ENCODE results near the gene GLYATL3.

The GLYATL3 gene

DNA sequence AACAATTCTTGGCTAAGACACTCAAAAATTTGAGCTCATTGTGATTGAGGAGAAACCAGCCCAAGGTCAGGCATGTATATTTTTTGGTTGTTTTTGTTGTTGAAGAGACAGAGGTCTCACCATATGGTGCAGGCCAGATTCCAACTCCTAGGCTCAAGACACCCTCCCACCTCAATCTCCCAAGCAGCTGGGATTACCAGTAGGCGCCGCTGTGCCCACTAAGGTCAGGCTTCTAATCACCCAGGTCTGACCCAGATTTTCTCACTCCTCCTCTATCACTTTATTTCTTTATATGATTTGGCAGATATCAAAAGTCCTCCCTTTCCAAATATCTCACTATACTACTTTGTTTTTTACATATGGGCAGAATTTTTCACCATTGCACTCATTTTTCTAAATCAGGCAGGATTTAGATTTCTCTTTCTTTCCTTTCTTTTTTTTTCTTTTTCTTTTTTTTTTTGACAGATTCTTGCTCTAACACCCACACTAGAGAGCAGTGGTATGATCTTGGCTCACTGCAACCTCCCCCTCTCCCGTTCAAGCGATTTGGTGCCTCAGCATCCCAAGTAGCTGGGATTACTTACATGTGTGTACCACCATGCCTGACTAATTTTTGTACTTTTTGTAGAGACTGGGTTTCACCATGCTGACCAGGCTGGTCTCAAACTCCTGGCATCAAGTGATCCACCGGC lies 49.0 kb downstream of the GLYATL3 start:
- DNase-seq (ENCODE audit: low read depth, low spot score), result no peak

DNA sequence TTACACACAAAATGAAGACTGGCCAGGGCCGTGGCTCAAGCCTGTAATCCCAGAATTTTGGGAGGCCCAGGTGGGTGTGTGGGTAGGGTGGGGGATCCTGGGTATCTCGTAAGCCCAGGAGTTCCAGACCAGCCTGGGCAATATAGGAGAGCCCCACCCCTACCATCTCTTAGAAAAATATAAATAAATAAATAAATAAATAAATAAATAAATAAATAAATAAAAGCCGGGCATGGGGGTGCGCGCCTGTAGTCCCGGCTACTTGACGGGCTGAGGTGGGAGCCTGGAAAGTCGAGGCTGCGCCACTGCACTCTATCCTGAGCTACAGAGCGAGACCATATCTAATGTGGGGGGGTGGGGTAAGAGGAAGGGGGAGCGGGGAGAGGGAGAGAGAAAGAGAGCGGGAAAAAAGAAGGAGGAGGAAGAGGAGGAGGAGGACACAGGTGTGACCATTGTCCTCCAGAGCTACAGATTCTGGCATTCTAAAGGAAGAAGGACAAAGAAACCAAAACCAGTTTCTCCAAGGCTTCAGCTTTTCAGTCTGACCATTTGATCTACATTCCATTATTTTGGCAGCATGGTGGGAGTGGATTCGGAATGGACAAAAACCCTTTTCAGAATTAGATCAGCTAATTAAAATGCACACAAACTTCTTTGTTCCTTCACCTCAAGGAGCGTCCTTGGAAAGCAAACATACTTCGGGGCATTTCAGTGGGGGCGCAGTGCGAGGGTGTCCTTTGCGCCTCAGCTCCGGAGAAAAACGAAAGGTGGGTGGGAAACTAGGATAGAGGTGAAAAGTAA lies 50.2 kb downstream of the GLYATL3 start:
- no peak for DNase-seq (ENCODE audit: low read depth, low spot score)

DNA sequence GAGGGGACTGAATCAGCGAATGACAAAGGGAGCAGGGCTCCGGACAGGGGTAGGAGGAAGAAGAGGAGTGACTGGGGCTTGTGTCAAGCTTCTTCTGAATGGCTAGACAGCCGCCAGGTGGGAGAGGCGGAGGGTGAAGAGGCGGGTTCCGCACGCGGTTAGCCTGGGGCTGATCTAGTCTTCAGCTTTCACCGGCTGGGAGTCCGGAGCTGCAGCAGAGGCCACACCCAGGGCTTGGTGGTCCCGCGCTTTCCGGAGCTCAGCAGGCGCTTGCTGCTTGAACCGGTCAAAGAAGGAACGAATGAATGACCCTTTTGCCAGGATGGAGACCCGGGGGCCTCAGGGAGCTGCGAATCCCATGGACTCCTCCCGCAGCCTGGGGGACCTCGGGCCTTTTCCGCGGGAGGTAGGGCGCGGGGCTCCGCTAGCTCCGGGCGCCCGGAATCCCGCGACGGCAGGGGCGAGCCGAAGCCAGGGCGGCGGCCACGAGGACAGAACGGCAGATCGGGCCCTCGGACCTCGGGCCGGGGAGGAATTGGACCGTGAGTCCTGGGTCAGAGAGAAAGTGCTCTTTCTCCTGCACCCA lies 50.9 kb downstream of the GLYATL3 start, which contains the start of gene C6orf141:
Gene C6orf141 (plus strand): TSS at position 177 of the 586 bp plus-strand sequence. CDS start 125 bp downstream, at position 302.
- DNase-seq (ENCODE audit: low read depth, low spot score), result peak; percentile 64

DNA sequence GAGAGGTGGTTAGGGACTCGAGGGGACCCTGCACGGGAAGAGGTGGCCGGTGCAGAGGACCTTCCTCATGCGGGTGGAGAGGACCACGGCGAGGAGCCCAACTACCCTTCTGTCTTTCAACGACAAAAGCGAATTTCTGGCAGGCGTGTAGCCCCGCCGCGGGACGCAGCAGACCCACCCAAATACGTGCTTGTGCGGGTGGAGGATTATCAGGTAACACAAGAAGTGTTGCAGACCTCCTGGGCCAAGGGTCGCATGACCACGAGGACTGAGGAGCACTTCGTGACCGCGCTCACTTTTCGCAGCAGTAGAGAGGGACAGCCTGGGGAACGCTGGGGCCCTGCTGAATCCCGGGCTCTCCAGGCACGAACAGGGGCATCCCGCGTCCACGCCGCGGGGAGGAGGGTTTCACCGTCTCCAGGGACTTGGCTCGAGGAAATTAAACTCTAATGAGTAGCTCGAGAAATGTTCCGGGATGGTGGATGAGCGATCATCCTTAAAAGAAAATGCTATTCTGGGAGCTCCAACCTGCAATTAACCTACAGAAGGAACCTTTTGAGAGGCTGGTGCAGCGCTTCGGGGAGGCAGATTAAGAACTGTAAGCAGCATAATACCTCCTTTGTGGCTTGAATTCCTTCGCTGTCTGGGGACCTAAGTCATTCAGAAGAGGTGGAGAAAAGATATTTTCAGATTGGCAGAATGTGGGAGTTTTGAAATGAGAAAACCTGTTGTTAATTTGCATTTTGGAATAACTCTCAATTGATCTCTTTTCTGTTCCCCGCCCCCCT lies 51.5 kb downstream of the GLYATL3 start:
- peak; percentile 69 for DNase-seq (ENCODE audit: low read depth, low spot score)

DNA sequence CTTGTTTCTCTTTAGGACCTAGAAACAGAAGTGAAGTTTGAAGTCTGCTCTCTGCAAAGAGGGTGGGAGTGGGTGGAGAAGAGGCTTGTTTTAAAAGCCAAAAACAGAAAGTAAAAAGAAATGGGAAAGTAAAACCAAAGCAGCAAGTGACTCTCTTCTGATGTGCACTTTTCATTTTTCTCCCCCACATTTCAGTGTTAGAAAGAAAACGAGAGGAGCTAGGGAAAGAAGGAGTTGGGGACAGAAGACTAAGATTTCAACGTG lies 52.1 kb downstream of the GLYATL3 start:
- DNase-seq (ENCODE audit: low read depth, low spot score), result no peak

DNA sequence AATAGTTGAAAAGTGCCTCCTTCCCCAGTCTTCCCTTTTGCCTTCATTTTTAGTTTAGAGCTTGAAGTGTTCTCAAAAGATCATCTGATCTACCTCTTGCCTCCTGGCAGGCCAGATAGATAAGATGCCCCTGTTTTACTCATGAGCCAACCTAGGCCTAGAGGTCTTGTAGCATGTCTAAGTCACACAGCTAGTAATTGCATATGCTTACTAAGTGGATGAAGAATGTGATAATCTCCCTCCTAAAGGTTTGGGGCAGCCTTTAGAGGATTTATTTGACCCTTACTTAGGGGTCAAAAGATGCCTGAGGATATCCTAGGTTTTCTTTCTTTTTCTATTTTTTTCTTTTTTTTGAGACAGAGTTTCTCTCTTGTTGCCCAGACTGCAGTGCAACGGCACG lies 52.9 kb downstream of the GLYATL3 start:
- no peak for DNase-seq (ENCODE audit: low read depth, low spot score)

DNA sequence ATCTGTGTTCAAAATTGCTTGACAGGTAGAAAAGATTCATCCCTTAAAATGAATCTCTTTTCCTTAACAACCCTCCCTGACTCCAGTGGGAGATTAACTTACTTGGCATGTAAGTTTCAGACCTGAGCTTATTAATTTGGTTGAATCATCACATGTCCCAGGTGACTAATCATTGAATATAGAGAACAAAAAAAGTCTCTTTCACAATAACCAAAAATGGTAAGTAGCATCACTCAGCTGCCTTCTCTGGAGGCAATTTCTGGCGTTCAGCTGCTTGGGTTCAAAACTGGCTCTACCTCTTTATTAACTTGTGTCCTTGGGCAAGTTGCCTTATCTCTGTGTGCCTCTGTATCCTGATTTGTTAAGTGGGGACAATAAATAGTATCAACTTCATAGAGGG lies 53.7 kb downstream of the GLYATL3 start:
- DNase-seq (ENCODE audit: low read depth, low spot score), result peak; percentile 54

DNA sequence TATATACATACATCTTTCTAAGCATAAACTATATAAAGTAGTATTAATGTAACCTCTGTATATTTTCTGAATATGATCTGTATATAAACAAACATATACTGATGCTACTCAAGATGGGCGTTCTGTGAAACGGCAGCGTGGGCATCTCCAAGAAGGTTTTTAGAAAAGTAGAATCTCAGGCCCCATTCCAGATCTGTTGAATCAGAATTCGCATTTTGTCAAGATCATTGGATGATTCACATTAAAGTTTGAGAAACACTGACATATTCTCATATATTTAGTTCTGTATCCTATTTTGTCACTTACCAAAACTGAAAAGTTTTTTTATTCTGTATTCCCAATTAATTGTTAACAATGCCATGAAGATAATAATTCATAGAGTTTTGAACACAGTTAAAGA lies 56.2 kb downstream of the GLYATL3 start:
- DNase-seq (ENCODE audit: low read depth, low spot score), result no peak

DNA sequence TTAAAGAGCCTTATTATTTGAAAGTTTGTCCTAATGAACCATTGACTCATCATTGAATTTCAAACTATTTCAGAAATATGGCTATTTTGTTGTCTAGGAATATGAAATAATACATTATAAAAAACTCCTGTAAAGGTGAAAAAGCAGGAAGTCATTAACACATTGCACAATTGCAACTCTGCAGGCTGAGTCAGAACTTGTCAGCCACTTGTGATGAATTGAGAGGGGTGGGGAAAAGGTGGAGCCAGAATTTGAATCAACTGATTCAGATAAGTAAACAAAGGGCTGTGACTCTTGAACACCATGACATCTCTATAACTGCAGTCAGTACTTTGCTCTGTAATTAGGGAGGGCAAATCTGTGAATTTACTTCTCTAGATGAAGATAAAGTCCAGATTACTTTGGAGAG lies 56.7 kb downstream of the GLYATL3 start:
- DNase-seq (ENCODE audit: low read depth, low spot score), result peak; percentile 87

DNA sequence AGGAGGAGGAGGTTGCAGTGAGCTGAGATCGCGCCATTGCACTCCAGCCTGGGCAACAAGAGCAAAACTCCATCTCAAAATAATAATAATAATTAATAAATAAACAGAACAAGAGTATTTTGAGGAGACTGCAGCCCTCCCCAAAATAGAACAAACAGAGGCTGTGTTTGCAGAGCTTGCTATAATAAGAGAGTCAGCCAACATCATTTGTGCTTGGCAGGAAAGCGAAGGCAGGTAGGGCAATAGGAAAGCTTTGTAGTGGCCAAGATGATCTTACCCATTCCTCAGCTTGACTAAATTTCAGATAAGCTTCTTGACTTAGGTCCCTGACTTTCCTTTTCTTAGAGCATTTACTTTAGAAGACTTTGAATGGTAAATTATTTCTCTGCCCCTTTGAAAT lies 57.5 kb downstream of the GLYATL3 start:
- no peak for DNase-seq (ENCODE audit: low read depth, low spot score)

DNA sequence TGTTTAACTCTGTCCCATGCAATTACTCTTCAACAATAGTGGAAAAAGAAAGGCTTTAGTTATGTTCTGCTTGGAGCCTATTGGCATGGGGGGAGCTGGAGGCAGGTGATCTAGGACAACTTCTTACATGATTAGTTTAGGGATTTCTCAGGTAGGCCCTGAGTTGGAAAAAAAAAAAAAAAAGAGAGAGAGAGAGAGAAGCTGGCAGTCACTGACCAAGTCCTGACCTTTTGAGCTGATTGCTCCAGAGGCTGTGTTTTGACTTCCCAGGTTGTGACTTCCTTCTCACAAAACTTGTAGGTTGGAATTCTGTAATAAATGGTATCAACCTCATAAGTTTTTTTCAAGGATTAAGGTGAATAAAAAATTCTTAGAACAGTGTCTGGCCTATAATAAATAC lies 58.5 kb downstream of the GLYATL3 start:
- no peak for DNase-seq (ENCODE audit: low read depth, low spot score)

DNA sequence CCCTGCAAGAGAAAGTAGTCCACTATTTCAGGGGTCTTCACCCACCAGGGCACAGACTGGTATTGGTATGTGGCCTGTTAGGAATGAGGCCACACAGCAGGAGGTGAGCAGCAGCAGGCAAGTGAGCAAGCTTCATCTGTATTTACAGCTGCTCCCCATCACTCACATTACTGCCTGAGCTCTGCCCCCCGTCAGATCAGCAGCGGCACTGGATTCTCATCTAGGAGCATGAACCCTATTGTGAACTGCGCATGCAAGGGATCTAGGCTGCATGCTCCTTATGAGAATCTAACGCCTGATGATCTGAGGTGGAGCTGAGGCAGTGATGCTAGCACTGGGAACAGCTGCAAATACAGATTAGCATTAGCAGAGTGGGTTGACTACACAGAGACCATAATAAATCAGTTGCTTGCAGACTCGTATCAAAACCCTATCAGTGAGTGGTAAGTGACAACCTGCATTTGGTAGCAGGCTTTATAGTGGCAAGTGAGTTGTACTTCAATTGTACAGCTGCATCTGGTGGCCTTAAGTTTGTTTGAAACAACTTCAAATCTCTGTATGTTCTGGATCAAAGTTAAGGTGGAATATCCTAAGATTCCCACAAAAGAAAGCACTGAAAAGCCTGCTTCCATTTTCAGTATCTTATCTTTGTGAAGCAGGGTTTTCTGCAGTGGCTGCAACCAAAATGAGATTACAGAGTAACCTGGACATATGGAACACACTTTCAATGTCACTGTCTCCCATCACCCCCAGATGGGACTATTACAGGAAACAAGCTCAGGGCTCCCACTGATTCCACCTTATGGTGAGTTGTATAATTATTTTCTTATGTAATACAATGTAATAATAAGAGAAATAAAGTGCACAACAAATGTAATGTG lies 63.5 kb downstream of the GLYATL3 start:
- DNase-seq (ENCODE audit: low read depth, low spot score), result no peak

DNA sequence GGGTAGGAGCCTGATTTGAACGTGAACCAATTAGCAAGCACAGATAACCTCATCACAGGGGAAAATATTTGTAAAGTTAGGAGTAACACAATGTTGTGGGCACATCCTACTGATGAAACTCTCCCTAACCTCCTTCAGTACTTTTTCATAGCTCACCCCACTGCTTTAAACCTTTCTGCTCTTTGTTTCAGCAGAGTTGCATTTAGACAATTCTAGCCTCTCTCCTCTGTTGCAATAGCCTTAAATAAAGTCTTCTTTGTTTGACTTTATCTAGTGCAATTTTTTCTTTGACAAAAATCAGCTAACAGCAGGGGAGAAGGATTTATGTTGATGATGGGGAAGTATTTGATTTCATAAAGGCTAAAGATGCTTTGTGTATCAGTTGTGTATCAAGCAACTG lies 64.8 kb downstream of the GLYATL3 start:
- DNase-seq (ENCODE audit: low read depth, low spot score), result no peak

DNA sequence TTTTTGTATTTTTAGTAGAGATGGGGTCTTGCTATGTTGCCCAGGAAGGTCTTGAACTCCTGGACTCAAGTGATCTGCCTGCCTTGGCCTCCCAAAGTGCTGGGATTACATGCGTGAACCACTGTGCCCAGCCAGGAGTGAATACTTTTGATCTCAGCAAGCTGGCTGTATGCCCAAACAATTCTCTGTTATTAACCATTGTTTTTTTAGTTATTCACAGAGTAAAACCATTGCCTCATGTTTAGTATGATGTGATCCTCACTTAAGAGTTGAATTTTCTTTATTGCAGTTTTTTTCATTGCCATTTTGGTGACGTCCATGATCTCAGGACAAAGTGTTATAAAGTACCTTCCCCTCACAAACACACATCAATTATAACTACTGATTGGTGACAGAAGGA lies 65.5 kb downstream of the GLYATL3 start:
- DNase-seq (ENCODE audit: low read depth, low spot score), result no peak

DNA sequence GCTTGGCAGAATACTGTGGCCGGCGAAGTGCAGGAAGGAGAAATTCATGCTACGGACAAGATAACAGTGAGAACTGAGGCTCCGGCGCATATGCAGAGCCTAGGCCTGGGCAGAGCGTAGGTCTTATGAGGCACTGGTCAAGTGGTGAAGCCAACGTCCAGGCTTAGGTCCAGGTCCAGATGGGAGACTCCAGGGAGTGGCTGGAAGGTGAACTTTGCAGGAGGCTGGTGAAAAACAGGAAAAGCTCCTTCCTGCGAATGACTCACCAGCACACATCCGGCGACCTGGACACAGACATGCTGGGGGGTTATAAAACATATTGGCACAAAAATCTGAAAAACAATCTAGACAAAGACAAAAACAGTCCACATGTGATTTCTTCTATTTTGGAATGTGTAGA lies 66.1 kb downstream of the GLYATL3 start:
- no peak for DNase-seq (ENCODE audit: low read depth, low spot score)

DNA sequence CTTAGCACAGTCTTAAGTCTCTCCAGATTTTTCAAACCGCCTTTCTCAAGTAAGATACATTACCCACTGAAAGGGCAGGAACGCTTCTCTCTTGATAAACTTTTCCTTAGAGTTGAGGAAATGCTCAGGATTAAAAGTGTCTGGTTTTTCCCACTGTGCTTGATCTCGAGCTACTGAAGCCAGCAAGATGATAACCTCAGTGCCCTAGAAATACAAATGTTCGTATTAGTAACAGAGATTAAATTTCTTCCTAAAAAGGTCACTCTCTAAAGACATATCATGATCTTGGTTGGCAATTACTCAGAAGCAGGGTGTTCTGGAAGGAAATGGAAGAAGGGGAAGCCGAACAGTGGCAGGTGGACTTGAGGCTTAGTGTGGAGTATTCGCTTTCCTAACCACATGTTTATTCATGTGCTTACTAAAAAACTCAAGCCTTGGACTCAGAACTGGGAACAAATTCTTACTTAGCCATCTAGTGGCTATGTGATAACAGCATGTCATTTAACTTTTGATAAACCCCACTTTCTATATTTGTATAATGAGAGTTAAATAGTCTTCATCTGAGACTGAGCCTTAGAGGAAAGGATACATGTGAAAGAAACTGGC lies 70.9 kb downstream of the GLYATL3 start:
- DNase-seq (ENCODE audit: low read depth, low spot score), result peak; percentile 42

DNA sequence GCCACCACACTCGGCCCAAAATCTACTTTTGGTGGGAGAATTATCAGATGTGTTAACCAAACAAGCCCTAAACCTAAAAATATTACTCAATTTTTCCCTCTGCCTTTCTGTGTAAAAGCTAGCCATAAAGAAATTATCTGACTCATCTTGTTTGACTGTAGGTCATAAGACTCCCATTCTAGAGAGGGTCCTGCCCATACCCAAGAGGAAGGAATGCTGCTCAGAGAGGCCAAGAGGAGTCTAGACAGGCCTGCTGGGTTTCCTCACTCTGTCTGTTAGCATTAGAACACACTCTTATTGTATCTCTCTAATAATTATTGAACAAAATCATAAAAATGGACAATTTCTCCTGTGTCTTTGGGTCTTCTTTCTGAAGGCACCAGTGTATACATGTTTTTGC lies 76.9 kb downstream of the GLYATL3 start:
- no peak for DNase-seq (ENCODE audit: low read depth, low spot score)

Data from astrocyte of the hippocampus (primary cell).